ENCODE data around the gene MUSTN1.

DNA sequence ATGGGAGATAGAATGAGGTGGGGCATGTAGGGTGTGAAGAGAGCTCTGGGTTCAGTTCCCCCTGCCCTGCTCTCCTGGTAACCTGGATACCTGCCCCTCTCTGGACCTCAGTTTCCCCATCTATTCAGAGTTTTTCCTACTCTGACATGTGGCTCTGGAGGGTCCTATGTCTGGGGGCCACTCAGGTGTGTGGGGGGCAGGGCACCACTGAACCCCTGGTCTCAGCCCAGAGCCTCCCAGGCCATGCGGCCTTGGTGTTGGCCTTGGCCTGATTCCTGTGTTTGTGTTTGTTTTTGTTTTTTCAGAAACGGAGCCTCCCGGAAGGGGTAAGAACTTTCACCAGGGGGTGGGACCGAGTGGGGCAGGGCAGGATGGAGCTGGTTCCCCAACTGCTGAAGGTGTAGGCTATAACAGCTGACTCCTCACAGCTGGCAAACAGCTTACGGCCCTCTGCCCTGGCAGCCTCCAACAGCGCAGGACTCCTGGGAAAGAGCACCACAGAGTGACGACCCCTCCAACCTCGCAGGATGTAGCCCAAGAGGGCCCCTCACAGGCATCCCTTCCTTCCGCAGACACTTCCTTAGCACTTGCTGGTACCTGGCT is 39.4 kb downstream of the MUSTN1 start:
- TF ChIP-seq CTCF (IDR thresholded peaks at IDR 0.05; ENCODE audit: extremely low read depth in 1 of 2, insufficient read depth in 1 of 2, low read depth in 1 of 2, low read length in 2 of 2) (no peak), POLR2AphosphoS5 (IDR thresholded peaks at IDR 0.05; ENCODE audit: insufficient read depth, low read depth, low read length) (no peak), POLR2A (IDR thresholded peaks at IDR 0.05; ENCODE audit: low read depth, low read length) (no peak), MYC (IDR thresholded peaks at IDR 0.05; ENCODE audit: low read depth, low read length) (no peak)
